HG03432 (cell line): ENCODE results near the gene DSCAM.

Experiments
- ATAC-seq: cut with Tn5 transposase; IDR thresholded peaks from one replicate; pipeline ENCODE4 v1.9.1; 2021; ENCODE audit warnings: mild to moderate bottlenecking, moderate library complexity; ENCODE audit not compliant: unreplicated experiment

DSCAM gene

GRCh38 chr21:40841524-40842196, 5.3 kb downstream of the DSCAM start:
- no peak for ATAC-seq

GRCh38 chr21:40840401-40841125, 6.4 kb downstream of the DSCAM start:
- no peak for ATAC-seq

GRCh38 chr21:40839521-40839920, 7.4 kb downstream of the DSCAM start:
- ATAC-seq, result no peak

GRCh38 chr21:40837456-40837855, 9.5 kb downstream of the DSCAM start:
- no peak for ATAC-seq

GRCh38 chr21:40835184-40835694, 11.7 kb downstream of the DSCAM start:
- no peak for ATAC-seq

DNA sequence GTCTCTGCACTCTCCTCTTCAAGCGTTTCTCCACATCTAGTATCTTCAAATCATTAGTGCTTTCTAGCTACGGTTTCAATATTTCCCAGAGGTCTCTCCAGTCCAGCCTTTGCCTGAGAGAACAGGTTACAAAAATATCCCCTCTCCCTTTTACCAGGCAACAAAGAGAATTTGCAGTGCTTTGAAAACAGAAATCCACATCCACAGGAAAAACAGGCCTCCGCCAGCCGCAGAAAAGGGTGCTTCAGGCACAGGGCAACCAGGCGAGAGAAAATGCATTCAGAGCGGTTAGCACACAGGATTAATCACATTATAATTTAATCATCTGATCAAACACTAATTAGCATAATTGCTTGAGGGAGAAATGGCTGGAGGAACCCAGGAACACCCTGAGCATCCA, 13.8 kb downstream of the DSCAM start:
- no peak for ATAC-seq

DNA sequence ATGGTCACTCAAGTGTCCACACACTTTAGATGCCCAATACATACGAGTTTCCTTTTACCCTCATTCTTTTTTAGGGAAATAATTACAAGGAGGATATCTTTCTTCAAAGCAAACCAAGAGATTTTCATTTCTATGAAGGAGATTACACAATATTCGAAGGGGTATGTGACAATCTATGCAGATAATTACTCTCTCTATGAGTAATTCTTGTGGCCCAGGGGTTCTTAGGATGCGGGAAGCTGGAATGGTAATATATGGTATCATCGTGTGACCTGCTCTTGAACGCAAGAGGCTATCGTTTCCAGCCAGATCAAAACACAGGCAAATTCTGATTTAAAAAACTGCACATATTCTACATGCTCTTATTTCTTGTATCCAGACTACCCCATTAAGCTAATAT, 14.6 kb downstream of the DSCAM start:
- no peak for ATAC-seq

DNA sequence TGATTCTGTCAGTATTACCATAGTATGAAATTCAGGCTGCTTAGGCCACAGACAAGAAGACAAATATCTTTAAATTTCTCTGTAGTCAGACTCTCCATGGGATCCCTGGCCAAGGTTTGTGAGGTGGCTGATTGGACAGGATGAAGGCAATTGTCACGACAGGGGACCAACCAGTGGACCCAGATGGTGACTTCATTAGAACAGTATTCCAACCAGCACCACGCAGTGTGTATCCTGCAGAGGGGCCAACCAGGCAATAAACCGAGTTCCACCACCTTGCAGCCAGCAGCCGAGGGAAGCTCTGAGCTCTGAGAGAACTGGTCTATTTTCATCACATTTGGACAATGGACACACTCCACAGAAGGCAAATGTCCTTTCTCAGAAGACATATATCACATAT, 16.1 kb downstream of the DSCAM start:
- no peak for ATAC-seq

DNA sequence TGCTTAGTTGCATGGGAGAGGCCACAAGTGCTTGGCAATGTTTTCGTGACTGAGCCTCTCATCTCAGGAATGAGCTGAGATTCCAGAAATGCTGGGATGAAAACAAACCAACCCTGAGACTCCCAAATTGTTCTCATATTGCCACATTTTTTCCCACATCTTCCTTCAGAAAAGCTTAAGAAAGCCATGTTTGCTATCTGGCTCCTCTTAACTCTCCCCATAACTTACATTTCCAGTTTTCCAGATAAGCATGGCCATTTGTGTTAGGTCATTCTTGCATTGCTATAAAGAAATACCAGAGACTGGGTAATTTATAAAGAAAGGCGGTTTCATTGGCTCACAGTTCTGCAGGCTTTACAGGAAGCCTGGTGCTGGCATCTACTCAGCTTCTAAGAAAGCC, 17.2 kb downstream of the DSCAM start:
- ATAC-seq, result no peak

GRCh38 chr21:40829308-40829707, 17.6 kb downstream of the DSCAM start:
- ATAC-seq, result no peak

DNA sequence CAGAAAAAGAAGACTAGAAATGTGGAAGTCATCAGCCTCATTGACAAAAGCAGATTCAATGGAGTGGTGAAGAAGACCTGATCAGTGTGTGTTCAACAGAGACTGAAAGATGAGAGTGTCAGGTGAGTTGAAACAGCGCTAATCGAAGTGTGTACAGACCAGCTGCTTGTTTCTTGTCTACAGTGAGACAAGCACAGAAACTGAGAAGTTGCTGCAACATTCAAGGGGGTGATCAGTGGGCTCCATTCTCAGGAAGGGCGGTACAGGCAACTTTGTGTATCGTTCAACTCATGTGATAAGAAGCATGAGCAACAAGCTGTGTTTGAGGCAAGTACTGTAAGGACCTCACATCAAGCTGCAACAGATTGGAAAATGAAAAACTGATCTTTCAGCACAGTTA, 19.4 kb downstream of the DSCAM start:
- ATAC-seq, result no peak

DNA sequence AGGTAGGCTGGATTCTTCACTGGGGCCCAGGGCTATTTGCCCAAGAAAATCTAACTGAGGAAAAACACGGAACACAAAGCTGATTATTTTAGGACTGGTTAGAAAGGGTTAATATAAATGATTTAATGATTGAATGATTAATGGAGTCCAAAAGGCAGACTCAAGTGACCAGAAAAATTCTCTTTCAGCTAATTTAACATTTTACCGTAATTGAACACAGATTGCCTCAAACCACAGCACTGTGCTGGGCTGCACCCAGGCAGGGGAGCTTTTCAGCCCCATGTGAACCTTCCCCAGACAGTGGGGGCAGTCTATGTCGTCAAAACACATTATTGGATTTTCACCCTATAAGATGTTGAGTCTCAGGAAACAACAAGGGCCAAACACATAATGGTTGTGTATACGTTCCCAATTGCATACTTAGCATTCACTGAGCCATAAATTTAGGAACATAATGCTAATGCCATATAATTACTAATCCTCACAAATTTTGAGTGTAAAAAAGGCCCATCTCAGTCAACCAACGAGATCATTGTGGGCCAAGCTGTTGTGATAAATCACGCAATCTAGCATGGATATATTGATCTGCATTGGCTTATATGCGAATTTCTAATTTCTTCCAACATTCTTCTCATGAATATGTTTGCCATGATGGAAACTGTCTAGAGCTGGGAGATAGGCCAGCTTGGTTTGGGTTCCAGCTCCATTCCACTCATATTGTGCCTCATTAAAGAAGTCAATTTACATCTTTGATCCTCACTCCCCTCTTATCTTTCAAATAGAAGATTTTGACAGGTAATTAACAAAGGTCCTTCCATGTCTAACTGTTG, 27.7 kb downstream of the DSCAM start:
- no peak for ATAC-seq

GRCh38 chr21:40813918-40814317, 33.0 kb downstream of the DSCAM start:
- no peak for ATAC-seq

DNA sequence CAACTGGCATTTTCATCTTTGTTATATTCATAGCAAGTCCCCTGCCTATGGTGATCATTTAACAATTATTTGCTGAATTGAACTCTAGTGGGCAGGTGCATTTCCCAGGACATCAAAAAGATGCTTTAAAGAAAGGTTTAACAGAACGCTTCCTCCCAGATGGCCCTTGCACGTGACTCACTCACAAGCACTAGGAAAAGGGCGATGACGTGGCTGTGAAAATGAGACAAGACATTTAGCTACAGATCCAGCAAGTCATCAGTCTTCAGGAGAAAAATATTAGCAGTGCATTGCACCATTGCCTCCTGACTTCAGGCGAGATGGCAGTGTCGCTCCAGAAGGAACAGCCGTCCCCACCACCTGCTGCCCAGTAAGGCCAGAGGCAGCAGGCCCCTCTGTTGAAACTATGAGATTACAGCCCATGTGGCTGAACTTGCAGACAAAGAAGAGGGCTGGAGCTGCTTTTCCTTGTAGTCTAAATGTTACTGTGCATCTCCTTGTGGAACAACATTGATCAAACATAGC, 37.2 kb downstream of the DSCAM start:
- ATAC-seq, result no peak

GRCh38 chr21:40803101-40803500, 43.9 kb downstream of the DSCAM start:
- no peak for ATAC-seq

DNA sequence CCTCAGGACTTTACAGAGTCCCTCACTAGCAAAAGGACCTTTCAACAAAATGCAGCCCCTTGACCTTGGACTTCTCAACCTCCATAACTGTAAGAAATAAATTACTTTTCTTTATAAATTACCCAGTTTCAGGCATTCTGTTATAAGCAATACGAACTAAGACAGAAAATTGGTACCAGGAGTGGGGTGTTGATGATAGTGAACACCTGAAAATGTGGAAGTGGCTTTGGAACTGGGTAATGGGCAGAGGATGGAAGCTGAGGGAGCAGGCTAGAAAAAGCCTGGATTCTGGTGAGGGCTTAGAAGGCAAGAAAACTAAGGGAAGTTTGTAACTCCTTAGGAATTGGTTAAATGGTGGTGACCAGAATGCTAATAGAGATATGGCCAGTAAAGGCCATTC, 46.8 kb downstream of the DSCAM start:
- ATAC-seq, result no peak

- no peak for ATAC-seq
Observed at GRCh38 chr21:40797891-40798290, 49.1 kb downstream of the DSCAM start.

DNA sequence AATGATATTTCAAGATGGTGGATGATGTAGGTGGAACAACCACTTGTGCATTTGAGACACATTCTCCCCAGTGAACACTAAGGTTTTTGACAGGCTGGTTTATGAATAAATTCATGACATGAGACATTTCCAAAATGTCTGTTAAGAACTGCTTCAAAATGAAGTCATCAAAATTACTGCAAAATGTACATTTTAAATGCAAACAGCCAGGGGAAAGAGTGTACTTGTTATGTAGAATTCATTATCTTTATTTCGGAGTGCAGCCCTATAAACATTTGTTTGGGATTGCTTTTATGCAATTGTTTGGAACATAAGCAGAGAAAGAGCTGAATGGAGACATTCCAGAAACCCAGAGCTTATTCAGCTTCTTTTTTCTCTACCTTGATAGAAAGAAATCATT, 49.5 kb downstream of the DSCAM start:
- no peak for ATAC-seq

DNA sequence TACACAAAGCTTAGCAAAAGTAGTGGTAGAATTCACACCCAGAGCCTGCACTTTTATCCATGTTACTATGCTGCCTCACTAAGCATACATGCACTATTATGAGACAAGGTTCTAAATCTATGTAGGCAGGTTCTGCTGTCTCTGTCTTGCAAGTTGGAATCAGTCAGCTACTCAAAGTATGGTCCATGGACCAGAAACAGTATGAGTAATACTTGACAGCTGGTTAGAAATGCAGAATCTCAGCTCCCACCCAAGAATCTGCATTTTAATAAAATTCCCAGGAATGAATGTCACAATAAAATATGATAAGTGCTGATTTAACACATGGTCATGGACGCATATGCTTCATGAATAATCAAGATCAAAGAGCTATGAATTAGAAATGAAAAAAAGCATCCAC, 50.5 kb downstream of the DSCAM start:
- ATAC-seq, result no peak

GRCh38 chr21:40795313-40795712, 51.6 kb downstream of the DSCAM start:
- ATAC-seq, result no peak

DNA sequence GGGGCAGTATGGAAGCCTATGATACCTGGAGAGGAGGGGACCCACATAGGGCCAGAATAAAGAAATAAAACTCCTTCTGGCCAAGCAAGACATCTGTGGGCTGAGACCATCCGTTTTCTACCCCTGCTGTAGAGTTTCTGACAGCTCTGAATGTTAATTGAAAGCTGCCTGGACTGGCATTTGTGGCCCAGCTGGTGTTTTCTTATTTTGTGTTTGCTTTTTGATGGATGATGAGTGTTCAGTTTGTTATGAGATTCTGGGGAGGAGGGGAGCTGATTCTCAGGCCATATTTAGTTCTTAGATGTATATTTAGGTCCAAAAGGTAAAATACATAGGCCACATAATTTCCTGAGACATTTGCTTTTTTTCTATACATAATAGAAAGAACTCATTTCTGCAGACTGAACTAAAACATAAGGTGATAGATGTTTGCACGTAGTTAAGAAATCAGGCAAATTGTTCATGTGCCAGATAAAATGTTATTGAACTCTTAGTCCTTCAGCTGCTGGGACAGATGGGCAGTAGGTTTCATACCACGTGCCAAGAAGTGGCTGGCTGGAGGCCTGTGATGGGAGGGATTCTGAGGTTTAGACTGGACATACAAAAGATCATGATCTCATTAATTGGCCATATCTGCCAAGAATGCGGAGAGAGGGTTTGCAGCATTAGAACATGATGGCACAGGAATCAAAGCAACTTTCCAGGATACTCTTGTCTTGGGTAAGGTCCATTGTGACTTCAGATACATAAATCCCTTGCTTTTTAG, 54.1 kb downstream of the DSCAM start:
- ATAC-seq, result no peak
